Astrocyte of the spinal cord (primary cell): ENCODE data around the gene ZCCHC14.
"Not testable (repeated sequence)": the region's sequence is repeated elsewhere in the genome, so short reads cannot be mapped to it uniquely, and the experiment has no call there.

Experiments used
- DNase-seq: peaks from one replicate; pipeline ENCODE4 v3.0.0; 2011; ENCODE audit warnings: low read depth, low spot score
- H3K4me3 ChIP-seq: 2 replicates; pipeline ENCODE4 v1.5.1; 2011; ENCODE audit warnings: low read depth, mild to moderate bottlenecking, low read length, moderate library complexity
- in situ Hi-C: cut with HindIII; loops from 2 replicates; pipeline ENCODE4 v1.10.0; 2017; ENCODE audit warnings: low sequenced_read_pairs
- TF ChIP-seq, protein P1 (sequence below): IDR thresholded peaks from 2 replicates; pipeline ENCODE4 v1.5.1; 2012; ENCODE audit warnings: low read depth, mild to moderate bottlenecking, low read length, inconsistent platforms

The ZCCHC14 gene

DNA sequence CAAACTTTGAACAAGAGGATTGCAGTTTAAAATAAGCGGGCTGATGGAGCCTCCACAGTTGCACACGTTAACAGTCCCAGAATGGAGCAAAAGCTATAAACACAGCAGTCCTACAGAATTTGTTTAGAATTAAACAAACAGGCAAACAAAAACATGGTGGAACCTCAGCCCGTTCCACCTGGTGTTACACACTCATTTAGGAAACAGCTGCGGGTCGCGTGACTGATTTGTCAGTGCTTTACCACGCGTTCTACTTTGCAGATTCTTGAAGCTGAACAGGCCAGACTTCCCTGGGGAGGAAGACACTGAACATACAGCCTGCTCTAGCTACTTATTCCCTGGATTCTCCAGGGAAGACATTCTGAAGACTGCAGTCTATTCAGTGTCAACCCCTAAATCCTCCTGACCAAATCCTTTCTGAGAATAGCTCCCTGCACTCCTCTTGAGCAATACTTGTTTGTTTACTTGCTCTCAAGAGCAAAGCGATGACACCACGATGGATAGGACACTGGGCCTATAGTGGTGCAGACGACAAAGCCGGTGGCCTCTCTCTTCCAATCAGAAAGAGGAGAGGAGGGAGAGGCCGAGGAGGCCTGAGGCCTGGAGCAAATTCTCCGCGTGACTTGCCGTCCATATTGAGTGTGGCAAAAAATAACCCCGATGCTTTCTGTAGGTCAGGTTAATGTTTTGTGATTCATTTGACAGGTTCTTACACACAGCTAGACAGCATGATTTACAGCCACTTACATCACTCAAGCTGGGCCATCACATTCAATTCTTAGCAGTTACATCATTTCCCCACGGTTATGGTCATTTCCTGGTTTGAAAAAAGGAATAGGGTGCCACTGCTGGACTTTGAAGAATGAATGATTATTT, 104.6 kb downstream of the ZCCHC14 start:
- in situ Hi-C loops: no loop called here
- peak; percentile 98 for DNase-seq
- H3K4me3 ChIP-seq: no peak overlapping the region
- TF ChIP-seq, protein P1, sequence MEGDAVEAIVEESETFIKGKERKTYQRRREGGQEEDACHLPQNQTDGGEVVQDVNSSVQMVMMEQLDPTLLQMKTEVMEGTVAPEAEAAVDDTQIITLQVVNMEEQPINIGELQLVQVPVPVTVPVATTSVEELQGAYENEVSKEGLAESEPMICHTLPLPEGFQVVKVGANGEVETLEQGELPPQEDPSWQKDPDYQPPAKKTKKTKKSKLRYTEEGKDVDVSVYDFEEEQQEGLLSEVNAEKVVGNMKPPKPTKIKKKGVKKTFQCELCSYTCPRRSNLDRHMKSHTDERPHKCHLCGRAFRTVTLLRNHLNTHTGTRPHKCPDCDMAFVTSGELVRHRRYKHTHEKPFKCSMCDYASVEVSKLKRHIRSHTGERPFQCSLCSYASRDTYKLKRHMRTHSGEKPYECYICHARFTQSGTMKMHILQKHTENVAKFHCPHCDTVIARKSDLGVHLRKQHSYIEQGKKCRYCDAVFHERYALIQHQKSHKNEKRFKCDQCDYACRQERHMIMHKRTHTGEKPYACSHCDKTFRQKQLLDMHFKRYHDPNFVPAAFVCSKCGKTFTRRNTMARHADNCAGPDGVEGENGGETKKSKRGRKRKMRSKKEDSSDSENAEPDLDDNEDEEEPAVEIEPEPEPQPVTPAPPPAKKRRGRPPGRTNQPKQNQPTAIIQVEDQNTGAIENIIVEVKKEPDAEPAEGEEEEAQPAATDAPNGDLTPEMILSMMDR: no peak

DNA sequence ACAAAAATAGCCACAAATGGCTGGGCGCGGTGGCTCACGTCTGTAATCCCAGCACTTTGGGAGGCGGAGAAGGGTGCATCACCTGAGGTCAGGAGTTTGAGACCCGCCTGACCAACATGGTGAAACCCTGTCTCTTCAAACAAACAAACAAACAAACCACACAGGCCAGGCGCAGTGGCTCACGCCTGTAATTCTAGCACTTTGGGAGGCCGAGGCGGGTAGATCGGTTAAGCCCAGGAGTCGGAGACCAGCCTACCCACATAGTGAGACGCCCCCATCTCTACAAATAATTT, 108.0 kb downstream of the ZCCHC14 start:
- DNase-seq, in situ Hi-C loops: not testable (repeated sequence)
- peak overlapping the region; percentile 66 for H3K4me3 ChIP-seq

DNA sequence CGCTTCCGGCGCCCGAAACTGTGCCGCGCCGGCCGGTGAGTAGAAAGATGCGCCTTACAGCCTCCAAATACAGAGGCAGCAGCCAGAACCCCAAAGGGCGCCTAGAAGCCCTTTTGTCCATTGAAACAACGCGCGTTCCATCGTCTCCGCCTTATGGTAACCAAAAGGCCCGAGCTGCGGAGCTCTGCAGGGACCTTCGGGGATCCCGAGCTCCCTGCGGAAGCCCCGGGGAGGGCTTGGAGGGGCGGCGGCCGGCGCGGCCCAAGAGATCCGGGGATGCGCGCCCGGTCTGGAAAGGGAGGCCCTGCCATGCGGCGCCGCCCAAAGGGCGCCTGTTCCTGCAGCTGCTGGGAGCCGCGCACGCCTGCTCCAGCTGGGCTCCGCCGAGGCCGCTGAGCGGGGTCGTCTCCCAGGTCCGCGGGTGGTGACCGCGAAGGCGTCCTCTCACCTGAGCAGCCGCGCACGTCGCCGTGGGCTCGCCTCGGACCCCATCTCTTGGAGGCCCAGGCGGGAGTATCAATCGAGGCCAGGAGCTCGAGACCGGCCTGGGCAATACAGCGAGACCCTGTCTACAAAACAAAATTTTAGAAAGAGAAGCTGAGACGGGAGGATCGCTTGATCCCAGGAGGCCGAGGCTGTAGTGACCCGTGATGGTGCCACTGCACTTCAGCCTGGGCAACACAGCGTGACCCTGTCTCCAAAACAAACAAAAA, 108.5 kb downstream of the ZCCHC14 start:
- in situ Hi-C loops: no loop called here
- TF ChIP-seq, protein P1: no peak
- peak overlapping the region; percentile 66 for H3K4me3 ChIP-seq
- DNase-seq: no peak

DNA sequence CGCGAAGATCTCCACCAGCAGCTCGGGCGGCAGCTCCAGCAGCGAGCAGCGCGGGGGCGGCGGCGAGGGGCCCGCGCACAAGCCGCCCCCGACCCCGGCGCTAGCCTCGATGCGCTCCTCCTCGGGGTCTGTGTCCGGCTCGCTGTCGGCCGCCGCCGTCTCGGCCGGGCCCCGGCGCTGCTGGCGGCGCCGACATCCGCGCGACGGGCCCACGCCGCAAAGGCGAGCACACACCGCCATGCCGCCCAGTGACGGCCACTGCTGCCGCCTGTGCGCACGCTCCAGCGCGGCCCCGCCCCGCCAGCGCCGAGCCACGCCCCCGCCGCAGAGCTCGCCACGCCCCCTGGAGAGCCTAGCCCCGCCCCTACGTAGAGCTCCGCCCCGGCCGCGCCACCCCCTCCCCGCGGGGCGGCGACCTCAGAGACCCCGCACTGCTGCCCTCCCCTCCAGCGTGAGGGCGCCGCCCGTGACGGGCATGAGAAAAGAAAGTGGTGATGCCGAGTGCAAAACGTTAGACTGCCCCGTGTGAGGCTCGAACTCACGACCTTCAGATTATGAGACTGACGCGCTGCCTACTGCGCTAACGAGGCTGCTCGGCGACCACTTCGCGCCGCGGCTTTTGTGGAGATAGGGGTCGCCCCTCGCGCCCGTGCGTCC, 109.2 kb downstream of the ZCCHC14 start, which contains the start of gene FBXO31:
FBXO31 (minus strand) TSS at position 272 of the 657 bp plus-strand sequence; CDS start at position 240, 32 bp downstream.
- peak; percentile 91 for DNase-seq
- in situ Hi-C loops: no loop called here
- H3K4me3 ChIP-seq: peak within 1 kb of the TSS; percentile 67
- TF ChIP-seq, protein P1: no peak

DNA sequence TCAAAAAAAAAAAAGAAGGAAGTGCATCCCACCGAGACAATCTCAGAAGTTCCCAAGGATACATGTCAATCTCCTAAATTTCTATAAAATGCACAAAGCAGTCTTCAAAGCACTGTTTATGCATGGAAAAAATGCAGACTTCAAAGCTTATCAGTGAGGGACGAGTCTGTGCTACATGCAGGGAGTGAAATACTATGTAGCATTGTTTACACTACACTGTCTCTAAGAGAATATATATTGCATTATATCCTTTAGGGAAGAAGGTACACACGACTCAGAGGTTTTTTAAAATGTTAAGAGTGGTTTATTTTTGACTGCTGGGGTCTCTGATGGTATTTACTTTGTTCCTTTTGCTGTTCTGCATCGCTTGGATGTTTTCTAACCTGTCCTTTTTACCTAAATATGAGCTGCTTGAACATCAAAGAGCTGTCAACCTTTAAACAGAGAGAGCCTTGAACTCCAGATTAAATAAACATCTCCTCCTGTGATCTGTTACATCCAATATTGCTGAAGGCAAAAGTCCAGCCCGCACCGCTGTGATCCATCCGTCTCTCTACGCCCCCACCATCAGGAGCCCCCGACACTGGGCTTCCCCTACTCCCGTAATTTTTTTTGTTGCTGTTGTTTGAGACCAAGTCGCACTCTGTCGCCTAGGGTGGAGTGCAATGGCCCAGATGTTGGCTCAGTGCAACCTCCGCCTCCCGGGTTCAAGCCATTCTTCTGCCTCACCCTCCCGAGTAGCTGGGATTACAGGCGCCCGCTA, 110.6 kb downstream of the ZCCHC14 start:
- in situ Hi-C loops: no loop called here
- peak overlapping the region; percentile 67 for H3K4me3 ChIP-seq
- TF ChIP-seq, protein P1: no peak
- peak; percentile 32 for DNase-seq

DNA sequence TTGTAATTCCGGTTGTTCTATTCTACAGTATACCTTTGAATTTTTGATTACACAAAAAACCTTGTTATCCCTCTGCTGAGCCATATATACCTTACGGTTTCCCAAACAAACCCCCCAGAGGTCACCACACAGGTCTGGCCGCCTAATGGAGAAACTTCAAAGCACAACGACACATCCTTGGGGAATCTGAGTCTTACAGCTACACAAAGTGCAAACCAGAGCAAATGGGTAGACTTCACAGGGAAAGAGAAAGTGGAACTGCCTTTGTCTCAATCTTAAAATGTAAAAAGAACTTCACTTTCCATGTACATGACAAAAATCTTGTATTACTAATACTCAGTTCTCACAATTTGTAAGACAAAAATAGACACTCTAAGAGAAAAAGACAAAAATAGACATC, 111.9 kb downstream of the ZCCHC14 start:
- in situ Hi-C loops: no loop called here
- H3K4me3 ChIP-seq: peak overlapping the region; percentile 17
- TF ChIP-seq, protein P1: no peak
- peak; percentile 49 for DNase-seq
